HG03066 (cell line): ENCODE measurements around the gene NR3C1.
A peak's percentile ranks its signal among the peaks of the same experiment; 100 is the strongest.

Experiments
- ATAC-seq: cut with Tn5 transposase; IDR thresholded peaks from one replicate; pipeline ENCODE4 v1.9.1; 2021; ENCODE audit warnings: low read depth; ENCODE audit not compliant: unreplicated experiment

The NR3C1 gene

GRCh38 chr5:143373076-143373475 lies 30.4 kb downstream of the NR3C1 start:
- no peak for ATAC-seq

DNA sequence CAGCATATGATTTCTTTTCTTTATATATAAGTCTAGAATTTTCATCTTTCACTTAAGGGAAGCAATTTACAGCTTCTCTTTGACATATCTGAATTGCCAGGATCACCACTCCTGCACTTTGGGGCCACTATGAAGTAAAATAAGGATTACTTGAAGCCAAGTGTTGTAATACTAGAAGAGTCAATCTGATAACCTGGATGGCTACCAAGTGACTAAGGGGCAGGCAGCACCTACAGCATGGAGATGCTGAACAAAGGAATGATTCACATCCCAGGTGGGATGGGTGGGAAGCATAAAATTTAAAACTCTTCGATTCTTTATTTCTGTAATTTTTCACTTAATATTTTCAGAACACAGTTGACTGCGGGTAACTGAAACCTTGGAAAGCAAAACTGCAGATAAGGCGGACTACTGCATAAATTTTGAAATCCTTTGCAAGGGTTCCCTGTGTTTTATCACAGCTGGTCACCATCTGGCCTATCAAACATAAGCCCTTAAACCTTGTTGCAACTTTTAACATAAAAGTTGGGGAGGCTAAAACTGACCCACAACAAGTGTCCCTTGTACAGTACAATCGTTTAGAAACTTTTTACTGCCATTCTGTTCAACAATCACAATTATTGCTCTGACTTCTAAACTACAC lies 31.2 kb downstream of the NR3C1 start:
- no peak for ATAC-seq

DNA sequence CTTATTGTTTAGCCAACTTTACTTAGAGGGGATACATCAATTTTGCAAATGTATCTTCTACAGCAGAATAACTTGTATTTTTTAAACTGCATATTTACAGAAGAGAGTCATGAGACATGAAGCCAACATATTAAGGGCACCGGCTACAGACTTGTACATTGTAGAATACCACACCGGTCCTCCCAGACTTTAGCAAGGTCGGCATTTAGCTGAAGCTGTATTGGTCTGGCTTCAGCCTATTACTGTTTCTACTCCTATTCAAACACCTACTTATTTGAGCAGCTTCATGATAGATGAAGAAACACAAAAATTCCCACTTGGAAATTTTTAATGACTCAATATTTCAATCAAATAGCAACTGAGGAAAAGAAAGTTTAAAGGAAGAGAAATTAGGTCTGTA lies 33.0 kb downstream of the NR3C1 start:
- no peak for ATAC-seq

GRCh38 chr5:143364061-143364460 lies 39.4 kb downstream of the NR3C1 start:
- no peak for ATAC-seq

- ATAC-seq, result no peak
These were observed 40.7 kb downstream of the NR3C1 start for GRCh38 chr5:143362664-143363227.

DNA sequence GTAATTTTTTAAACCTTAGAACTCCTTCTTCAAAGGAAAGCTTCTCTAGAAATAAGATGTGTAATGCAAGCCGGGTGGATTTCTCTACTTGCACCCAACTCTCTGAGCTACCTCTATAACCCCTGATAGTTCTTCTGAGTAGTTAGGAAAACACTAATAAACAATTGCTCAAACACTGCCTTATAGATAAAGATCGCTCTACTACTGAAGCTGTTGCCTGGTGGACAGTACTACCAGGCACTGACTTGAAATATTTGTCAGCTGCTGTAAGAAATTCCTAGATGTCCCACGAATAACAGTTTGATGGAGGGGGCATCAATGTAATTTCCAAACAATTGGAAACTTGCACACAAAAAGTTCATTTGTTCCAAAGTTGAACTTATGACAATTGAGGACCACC lies 42.0 kb downstream of the NR3C1 start:
- ATAC-seq, result no peak

GRCh38 chr5:143360755-143361154 lies 42.7 kb downstream of the NR3C1 start:
- no peak for ATAC-seq

GRCh38 chr5:143359869-143360268 lies 43.6 kb downstream of the NR3C1 start:
- no peak for ATAC-seq

GRCh38 chr5:143356855-143357583 lies 46.5 kb downstream of the NR3C1 start:
- ATAC-seq, result no peak

DNA sequence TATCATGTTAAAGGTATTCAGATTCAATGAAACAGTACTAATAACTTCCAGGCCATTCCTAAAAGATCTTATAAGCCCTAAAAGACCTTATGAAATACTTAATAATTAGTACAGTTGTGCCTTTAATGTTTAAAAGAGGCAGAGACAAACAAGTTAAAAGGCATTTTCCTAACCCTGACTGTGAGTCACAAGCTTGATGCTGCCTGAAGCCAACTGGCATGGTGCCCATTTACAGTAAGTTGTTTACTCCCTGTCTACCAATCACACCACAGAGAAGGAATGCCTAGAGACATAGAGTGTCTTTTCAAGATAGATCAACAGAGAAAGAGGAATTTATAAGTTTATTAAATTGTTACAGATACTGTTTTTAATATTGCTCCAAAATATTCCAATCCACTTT lies 47.8 kb downstream of the NR3C1 start:
- ATAC-seq, result no peak

GRCh38 chr5:143354025-143354424 lies 49.5 kb downstream of the NR3C1 start:
- ATAC-seq, result peak; percentile 41

- ATAC-seq, result no peak
These were observed 50.8 kb downstream of the NR3C1 start for GRCh38 chr5:143352691-143353090.

DNA sequence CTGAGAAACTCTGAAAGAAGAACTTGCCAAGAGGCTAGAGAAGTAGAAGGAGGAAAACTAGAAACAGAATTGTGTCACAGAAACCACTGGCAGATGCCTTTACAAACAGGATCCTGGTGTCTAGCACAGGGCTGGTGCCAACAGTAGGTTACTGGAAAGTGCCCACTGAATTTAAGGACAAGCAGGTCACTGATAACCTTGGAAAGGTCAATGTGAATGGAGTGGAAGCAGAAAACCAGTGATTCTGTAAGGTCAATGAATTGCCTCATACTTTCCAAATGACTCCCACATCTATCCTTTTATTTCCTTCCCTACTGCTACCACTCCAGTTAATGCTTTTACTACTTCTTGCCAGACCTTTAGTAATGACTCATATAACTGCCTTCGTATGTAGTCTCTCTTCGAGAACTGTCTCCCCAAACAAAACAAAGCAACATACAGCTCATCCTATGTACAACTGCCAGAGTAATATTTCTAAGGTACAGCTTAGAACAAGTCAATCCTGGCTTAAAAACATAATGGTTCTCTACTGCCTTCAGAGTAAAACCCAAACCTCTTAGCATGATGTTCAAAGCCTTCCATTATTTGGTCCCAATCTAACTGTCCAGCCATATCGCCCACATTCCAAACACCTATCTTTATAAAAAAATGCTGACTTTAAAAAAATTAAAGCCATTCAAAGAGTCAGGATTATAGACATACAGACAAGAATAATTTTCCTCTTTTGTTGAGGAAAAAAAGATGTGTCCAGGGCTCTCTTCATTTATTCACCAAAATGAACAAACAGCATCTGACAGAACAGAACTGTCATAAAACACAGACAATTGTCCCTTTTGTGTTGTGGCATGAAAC lies 52.5 kb downstream of the NR3C1 start:
- ATAC-seq, result no peak

DNA sequence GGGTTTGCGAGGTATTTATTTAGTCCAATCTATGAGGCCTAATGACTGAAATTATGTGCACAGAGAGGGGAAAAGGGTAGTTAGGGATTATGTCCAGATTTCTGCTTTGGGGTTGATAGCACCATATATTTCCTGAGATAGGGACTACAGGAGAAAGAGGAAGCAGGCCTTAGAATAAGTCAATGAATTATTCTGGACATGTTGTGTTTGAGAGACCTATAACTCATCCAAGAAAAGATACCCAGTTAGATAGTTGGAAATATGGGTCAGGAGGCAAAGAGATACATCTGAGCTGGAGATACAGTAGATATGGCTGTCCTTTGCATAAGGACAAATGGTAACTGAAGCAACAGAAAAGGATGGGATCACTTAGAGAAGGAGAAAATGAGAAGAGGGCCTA lies 53.1 kb downstream of the NR3C1 start:
- no peak for ATAC-seq

- no peak for ATAC-seq
These were observed 54.3 kb downstream of the NR3C1 start for GRCh38 chr5:143349177-143349576.

- ATAC-seq, result no peak
These were observed 55.7 kb downstream of the NR3C1 start for GRCh38 chr5:143347698-143348344.

- ATAC-seq, result no peak
These were observed 56.4 kb downstream of the NR3C1 start for GRCh38 chr5:143347046-143347445.

DNA sequence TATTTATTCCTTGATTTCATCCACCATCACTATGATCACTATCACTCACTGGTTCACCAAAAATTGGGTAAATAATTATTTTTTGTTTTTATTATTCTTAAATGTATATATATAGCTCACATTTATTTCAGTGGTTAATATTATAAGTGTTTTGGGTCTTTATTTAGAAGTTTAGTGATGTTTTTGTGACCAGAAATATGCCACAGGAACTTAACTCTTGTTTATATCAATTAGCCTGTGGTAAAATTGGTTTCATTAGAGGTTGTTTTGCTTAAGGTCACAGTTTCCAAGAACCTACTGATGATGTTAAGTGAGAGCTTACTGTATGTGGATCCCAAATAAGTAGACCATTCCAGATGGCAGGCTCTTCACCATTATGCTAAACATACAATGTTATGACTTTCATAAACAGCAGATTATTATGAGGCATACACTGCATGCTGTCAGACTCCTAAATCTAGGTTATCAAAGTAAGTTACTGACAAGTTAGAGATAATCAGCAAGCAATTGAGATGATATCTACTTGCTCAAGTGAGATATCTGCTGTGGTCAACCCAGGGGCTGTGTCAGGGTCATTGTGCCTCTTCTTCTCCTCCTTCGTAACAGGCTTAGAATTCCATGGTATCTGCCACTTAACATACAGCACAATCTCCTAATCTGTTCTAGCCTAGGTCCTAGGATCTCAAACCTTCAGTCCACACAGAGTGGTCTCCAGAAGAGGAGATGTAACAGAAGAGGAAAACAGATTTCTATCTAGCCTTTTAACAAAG lies 57.6 kb downstream of the NR3C1 start:
- ATAC-seq, result no peak

DNA sequence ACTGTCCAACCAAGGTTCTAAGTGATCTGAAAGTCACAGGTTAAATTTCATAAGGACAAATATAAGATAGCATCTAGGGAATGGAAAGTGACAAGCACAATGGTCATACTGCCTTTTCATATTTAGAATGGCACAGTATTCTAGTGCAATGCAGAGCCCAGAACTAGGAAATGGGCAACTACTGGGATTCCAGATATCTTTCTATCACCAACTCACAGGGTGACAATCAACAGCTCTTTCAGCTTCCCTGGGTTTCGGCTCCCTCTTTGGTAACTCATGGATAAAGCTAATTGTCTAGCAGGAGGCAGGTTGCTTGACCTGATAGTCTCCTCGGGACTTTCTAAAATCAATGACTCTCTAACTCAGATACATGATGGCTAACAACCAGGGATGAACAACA lies 60.4 kb downstream of the NR3C1 start:
- ATAC-seq, result no peak

- ATAC-seq, result no peak
These were observed 60.9 kb downstream of the NR3C1 start for GRCh38 chr5:143342607-143343006.
